ENCODE results near the gene NDUFB10.

- no peak for TF ChIP-seq CTCF (conservative IDR thresholded peaks at IDR 0.05 in 1 of 2, IDR thresholded peaks at IDR 0.05 in 1 of 2; ENCODE audit: extremely low read depth in 1 of 2, insufficient read depth in 1 of 2, low read depth in 1 of 2, low read length in 2 of 2)
- no peak for TF ChIP-seq EZH2 (IDR thresholded peaks at IDR 0.05; ENCODE audit: borderline replicate concordance, low read length)
These were observed 9.8 kb upstream of the NDUFB10 start for GRCh38 chr16:1949507-1949906.
